Endothelial cell of coronary artery (primary cell): ENCODE measurements around the gene CDC45. TPM values are rescaled to one million over a fixed set of nuclear protein-coding genes. Genes with fewer than 3 reads are reported as not detected.

Experiments used
- total RNA-seq: library from RNA; depleted of rRNA; stranded (reverse); fragments of >200 nt; gene quantifications from 2 replicates; pipeline ENCODE4 v1.2.3, GENCODE V29; 2014

Gene CDC45
- total RNA-seq = 12.5 and 35.9 TPM in 2 replicates

GRCh38 chr22:19479355-19480172, at the start of gene CDC45:
Gene CDC45 (plus strand): TSS chr22:19479920. CDS start chr22:19479969, 49 bp downstream.

GRCh38 chr22:19431649-19432132, 48.0 kb upstream of the CDC45 start, which contains the start of gene HIRA:
Gene HIRA (minus strand): TSS chr22:19431733. CDS start chr22:19431476, 257 bp downstream.

GRCh38 chr22:19432133-19432851, 47.4 kb upstream of the CDC45 start, which contains the start of gene MRPL40:
Gene MRPL40 (plus strand): TSS chr22:19432545. CDS start chr22:19432555, 10 bp downstream.

GRCh38 chr22:19447330-19448075, 32.2 kb upstream of the CDC45 start, which contains the start of gene C22orf39:
Gene C22orf39 (minus strand): TSS chr22:19447711. CDS start chr22:19447688, 23 bp downstream.

GRCh38 chr22:19478901-19479354, 792 bp upstream of the CDC45 start, which contains the start of gene UFD1:
Gene UFD1 (minus strand): TSS chr22:19479193. CDS start chr22:19479085, 108 bp downstream.

DNA sequence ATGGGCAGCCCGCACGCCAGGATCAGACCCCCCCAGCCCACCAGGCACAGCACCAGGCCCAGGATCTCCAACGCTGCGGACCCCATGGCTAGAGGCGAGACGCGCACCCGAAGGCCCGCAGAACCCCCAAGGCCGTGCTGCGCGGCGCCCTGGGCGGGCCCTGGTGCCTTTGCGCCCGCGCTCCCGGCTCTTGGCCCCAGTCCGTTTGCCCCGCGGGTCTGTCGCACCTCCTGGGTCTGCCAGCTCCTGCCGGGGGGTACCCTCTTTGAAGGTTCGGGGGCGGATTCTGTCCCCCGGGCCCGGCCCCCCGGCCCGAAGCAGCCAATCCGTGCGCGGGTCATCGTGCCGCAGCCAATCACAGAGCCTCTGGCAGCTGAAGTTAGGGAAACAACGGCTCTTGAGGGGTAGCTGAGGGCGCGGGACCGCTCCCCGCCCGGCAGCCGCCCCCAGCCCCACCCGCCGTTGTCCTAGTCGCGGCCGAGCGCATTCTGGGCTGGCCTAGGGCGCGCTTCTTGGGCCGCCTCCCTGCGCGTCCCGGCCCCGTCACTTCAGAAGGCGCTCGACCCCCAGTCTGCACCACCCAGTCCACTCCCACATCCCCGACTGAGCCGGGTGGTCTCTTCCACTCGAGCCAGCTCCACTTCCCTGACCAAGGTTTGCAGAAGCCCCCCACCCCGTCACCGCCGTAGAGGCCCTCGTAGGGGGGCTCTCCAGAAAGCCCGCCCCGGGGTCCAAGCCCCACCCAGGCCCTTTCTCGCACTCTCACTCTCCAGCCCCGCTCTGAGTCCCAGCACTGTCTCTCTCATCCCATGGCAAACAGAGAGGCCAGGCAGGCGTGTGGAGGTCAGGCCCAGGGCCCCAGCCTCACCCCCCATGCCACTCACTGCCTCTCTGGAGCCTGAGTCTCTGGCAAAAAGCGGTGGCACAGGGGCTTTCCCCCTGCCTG, 44.7 kb downstream of the CDC45 start, which contains the start of gene CLDN5:
Gene CLDN5, minus strand, starts transcription at position 241 of the 946 bp plus-strand sequence. Its CDS starts 155 bp downstream, at position 86.

Other genes starting within 250 kb of the CDC45 start
- 4.2 and 9.9 TPM in 2 replicates for gene CLTCL1, start 188.2 kb upstream of the CDC45 start, total RNA-seq
- 19.3 and 24.9 TPM in 2 replicates for gene HIRA, start 48.2 kb upstream of the CDC45 start, total RNA-seq
- 26.2 and 35.4 TPM in 2 replicates for gene MRPL40, start 47.4 kb upstream of the CDC45 start, total RNA-seq
- 21.8 and 23.0 TPM in 2 replicates for gene C22orf39, start 32.2 kb upstream of the CDC45 start, total RNA-seq
- 113 and 153 TPM in 2 replicates for gene UFD1, start 727 bp upstream of the CDC45 start, total RNA-seq
- gene CLDN5, start 44.5 kb downstream of the CDC45 start, total RNA-seq = 433 and 857 TPM in 2 replicates
- gene SEPTIN5, start 234.6 kb downstream of the CDC45 start, total RNA-seq = 14.2 and 26.4 TPM in 2 replicates
- gene GP1BB, start 243.6 kb downstream of the CDC45 start, total RNA-seq = 0.54 and 1.6 TPM in 2 replicates